HepG2 (cell line): ENCODE measurements around the gene NCOA7. TPM values are rescaled to one million over a fixed set of nuclear protein-coding genes. Genes with fewer than 3 reads are reported as not detected.
A peak's percentile ranks its signal among the peaks of the same experiment; 100 is the strongest.

ENCODE experiments used
- ARID5B ChIP-seq: IDR thresholded peaks from 2 replicates; pipeline ENCODE4 v1.4.0; 2020; ENCODE audit warnings: mild to moderate bottlenecking, missing genetic modification reagents
- EED ChIP-seq: sonication (generic); formaldehyde crosslinking; IDR thresholded peaks from 2 replicates; pipeline ENCODE4 v1.5.0; 2020; ENCODE audit warnings: mild to moderate bottlenecking, missing genetic modification reagents
- EP300 ChIP-seq, 3 experiments: sonication (generic) in 1 of 3; formaldehyde crosslinking in 1 of 3; IDR thresholded peaks; 2 replicates each; pipeline versions ENCODE4 v1.5.1 to v1.6.1; 2011 to 2020; ENCODE audit warnings: low read depth in 2 of 3, low read length in 2 of 3, borderline replicate concordance in 1 of 3, improper control_type of control experiment in 1 of 3, mild to moderate bottlenecking in 1 of 3, missing genetic modification reagents in 1 of 3, moderate library complexity in 1 of 3
- IRF2 ChIP-seq: IDR thresholded peaks from 2 replicates; pipeline ENCODE4 v1.6.1; 2018; ENCODE audit warnings: missing genetic modification reagents, missing compliant biosample characterization
- KLF6 ChIP-seq: IDR thresholded peaks from 2 replicates; pipeline ENCODE4 v1.8.0; 2016; ENCODE audit warnings: missing biosample characterization, missing genetic modification reagents
- KLF9 ChIP-seq: IDR thresholded peaks from 2 replicates; pipeline ENCODE4 v1.6.1; 2016; ENCODE audit warnings: low read depth
- LCORL ChIP-seq, 2 experiments: fragments of 450-650 bp in 1 of 2; sonication (generic) in 1 of 2; formaldehyde crosslinking in 1 of 2; IDR thresholded peaks; 2 replicates each; pipeline versions ENCODE4 v1.5.0 to v1.6.1; 2017 to 2020; ENCODE audit warnings: antibody characterized with exemption in 1 of 2, missing genetic modification reagents in 1 of 2
- REST ChIP-seq, 2 experiments: IDR thresholded peaks; 2 replicates each; pipeline ENCODE4 v1.6.1; 2011 to 2012; ENCODE audit warnings: low read length in 2 of 2, borderline replicate concordance in 1 of 2, low read depth in 1 of 2, mild to moderate bottlenecking in 1 of 2, moderate library complexity in 1 of 2
- SNRNP70 ChIP-seq: fragments of 200-400 bp; formaldehyde crosslinking; IDR thresholded peaks from 2 replicates; pipeline ENCODE4 v1.6.1; 2017; ENCODE audit warnings: mild to moderate bottlenecking, low read depth, low read length, moderate library complexity
- SRY ChIP-seq: sonication (generic); formaldehyde crosslinking; IDR thresholded peaks from 2 replicates; pipeline ENCODE4 v1.8.0; 2022; ENCODE audit warnings: mild to moderate bottlenecking, missing genetic modification reagents
- SSRP1 ChIP-seq: IDR thresholded peaks from 2 replicates; pipeline ENCODE4 v1.6.1; 2016; ENCODE audit warnings: control low read depth
- ZBTB26 ChIP-seq: IDR thresholded peaks from 2 replicates; pipeline ENCODE4 v1.6.1; 2016; ENCODE audit warnings: missing compliant biosample characterization, missing genetic modification reagents, borderline replicate concordance
- ZBTB34 ChIP-seq: sonication (generic); formaldehyde crosslinking; IDR thresholded peaks from 2 replicates; pipeline ENCODE4 v1.8.0; 2022; ENCODE audit warnings: mild to moderate bottlenecking, missing genetic modification reagents
- ZNF10 ChIP-seq: sonication (generic); formaldehyde crosslinking; IDR thresholded peaks from 2 replicates; pipeline ENCODE4 v1.4.0; 2020; ENCODE audit warnings: mild to moderate bottlenecking, low read depth, missing genetic modification reagents, borderline replicate concordance
- ZNF224 ChIP-seq: sonication (generic); formaldehyde crosslinking; IDR thresholded peaks from 2 replicates; pipeline ENCODE4 v1.5.0; 2020; ENCODE audit warnings: mild to moderate bottlenecking, missing genetic modification reagents
- ZNF704 ChIP-seq: sonication (generic); formaldehyde crosslinking; IDR thresholded peaks from 2 replicates; pipeline ENCODE4 v1.8.1; 2023; ENCODE audit warnings: mild to moderate bottlenecking, inconsistent platforms, moderate library complexity, missing genetic modification reagents, borderline replicate concordance
- ZNF720 ChIP-seq: sonication (generic); formaldehyde crosslinking; IDR thresholded peaks from 2 replicates; pipeline ENCODE4 v1.4.0; 2020; ENCODE audit warnings: missing genetic modification reagents
- polyA plus RNA-seq, 8 experiments: library from polyadenylated mRNA; depleted of rRNA in 3 of 8; stranded (reverse) in 7 of 8; unstranded in 1 of 8; fragments of >200 nt; fragmentation: Illumina TruSeq in 4 of 8; extraction: Trizol in 4 of 8; gene quantifications; 2 replicates each; pipeline versions ENCODE4 v1.2.1 to v1.2.3, GENCODE V29; 2011 to 2016; ENCODE audit warnings: low read depth in 4 of 8, missing spikeins in 1 of 8, mixed read lengths in 1 of 8; ENCODE audit not compliant: insufficient read depth in 1 of 8
- total RNA-seq, 5 experiments: library from RNA; depleted of rRNA; stranded (reverse); fragments of >200 nt; fragmentation: Illumina TruSeq; extraction: Trizol; gene quantifications; 2 replicates each; pipeline ENCODE4 v1.2.3, GENCODE V29; 2016; ENCODE audit warnings: low read depth in 1 of 5

The NCOA7 gene
- total and polyA plus RNA-seq, 2 of the 13 experiments (the other 11 are each of a cell fraction or from before 2014, with no cell fraction given): 13.6 to 20.8 TPM

- TF ChIP-seq SRY (no peak), SSRP1 (CRISPR knock-in tag) (no peak), KLF6 (CRISPR knock-in tag) (peak; percentile 30; the same call in 1 of the 2 replicates), ZNF704 (no peak), ZNF720 (CRISPR knock-in tag) (no peak), SNRNP70 (no peak), EED (CRISPR knock-in tag) (no peak), IRF2 (peak; percentile 64; the same call in 1 of the 2 replicates), KLF9 (no peak; the same call in 1 of the 2 replicates), ZBTB34 (CRISPR knock-in tag) (no peak), ARID5B (peak; percentile 49), ZBTB26 (CRISPR knock-in tag) (peak; percentile 42; the same call in 1 of the 2 replicates), ZNF224 (no peak), EP300 (IDR thresholded peaks at IDR 0.05; ENCODE audit: low read depth in 2 of 2, low read length in 2 of 2) (peak in 1 of 2 experiments; percentile 58; a peak in 1 of 4 replicates), EP300 (CRISPR knock-in tag; IDR thresholded peaks at IDR 0.05; ENCODE audit: borderline replicate concordance) (no peak), REST (IDR thresholded peaks at IDR 0.05; ENCODE audit: borderline replicate concordance in 1 of 2, low read depth in 1 of 2, low read length in 2 of 2) (peak in 1 of 2 experiments; percentile 15; a peak in 1 of 4 replicates), ZNF10 (CRISPR knock-in tag) (no peak), LCORL (IDR thresholded peaks at IDR 0.05) (peak; percentile 75; the same call in 1 of the 2 replicates), LCORL (CRISPR knock-in tag; IDR thresholded peaks at IDR 0.05) (peak; percentile 96)
Observed at GRCh38 chr6:125899726-125900182, 109.0 kb downstream of the NCOA7 start (continued).
